Activated T-cell treated with anti-CD3 and anti-CD28 coated beads, Interleukin-2, amount 50 U/mL, for 48 hours (primary cell): Measurements from ENCODE around the gene PTPA.

Experiments
- DNase-seq, 2 experiments: peaks; one replicate each; pipeline ENCODE4 v3.0.0-alpha.2; 2020

PTPA gene

DNA sequence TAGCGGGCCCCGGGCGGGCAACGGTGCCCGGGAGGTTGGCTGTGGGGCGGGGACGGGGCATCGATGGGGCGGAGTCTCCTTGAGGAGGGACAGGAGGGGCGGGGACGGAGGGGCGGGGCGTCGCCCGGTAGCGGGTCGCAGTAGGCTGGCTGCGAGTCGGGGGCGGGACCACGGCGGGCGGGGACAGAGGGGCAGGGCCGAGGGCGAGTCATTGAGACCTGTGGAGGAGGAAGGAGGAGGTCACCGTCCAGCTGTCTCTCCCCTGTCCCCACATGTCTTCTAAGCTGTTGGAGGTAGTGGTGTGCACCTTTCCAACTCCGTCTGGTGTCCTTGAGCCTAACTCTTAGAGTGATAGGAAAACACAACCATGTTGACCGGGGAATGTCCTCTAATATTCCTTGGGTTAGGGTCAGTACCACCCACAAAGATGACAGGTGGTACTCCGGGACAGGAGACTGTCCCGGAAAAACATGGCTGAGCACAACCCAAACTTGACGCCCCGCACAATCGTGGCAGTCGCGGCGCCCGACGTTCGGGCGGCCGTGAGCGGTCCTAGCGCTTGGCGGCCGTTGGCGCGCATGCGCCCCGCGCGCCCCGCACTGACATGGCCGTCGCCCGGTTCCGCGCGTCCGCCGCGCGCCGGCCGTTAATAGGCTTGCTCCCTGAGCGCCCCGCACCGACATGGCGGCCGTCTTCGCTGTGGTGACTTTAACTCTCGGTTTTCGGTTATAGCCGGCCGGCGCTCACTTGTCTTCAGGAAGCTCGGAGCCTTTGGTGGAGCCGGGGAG is at the start of gene PTPA, which contains the start of gene CRAT:
TSS of gene PTPA (plus strand) at position 676 of the 788 bp plus-strand sequence. CDS start 186 bp downstream, outside the sequence.
TSS of gene CRAT (minus strand) at position 54 of the 788 bp plus-strand sequence. CDS start 284 bp downstream, outside the sequence.
- DNase-seq = peak; percentile 97 to 98

DNA sequence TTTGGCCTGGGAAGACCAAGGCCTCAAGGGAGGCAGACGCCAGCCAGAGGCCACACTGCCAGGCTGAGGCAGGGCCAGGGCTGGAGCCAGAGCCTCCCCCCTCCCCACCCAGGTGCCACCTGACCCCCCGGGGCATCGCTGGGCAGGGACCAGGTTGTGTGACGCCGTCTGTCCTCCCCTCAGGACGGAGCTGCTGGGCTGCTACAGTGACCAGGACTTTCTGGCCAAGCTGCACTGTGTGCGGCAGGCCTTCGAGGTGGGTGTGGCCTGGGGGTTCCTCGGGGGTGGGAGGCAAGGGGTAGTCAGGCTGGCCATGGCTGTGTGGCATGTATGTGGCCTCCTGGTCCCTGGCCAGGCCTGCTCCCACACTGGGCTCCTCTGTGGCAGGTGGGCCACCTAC is 48.2 kb upstream of the PTPA start:
- no peak for DNase-seq

- no peak for DNase-seq
These were observed 46.7 kb upstream of the PTPA start for GRCh38 chr9:129064499-129064908.

GRCh38 chr9:129068110-129068509 is 43.1 kb upstream of the PTPA start:
- DNase-seq = no peak

DNA sequence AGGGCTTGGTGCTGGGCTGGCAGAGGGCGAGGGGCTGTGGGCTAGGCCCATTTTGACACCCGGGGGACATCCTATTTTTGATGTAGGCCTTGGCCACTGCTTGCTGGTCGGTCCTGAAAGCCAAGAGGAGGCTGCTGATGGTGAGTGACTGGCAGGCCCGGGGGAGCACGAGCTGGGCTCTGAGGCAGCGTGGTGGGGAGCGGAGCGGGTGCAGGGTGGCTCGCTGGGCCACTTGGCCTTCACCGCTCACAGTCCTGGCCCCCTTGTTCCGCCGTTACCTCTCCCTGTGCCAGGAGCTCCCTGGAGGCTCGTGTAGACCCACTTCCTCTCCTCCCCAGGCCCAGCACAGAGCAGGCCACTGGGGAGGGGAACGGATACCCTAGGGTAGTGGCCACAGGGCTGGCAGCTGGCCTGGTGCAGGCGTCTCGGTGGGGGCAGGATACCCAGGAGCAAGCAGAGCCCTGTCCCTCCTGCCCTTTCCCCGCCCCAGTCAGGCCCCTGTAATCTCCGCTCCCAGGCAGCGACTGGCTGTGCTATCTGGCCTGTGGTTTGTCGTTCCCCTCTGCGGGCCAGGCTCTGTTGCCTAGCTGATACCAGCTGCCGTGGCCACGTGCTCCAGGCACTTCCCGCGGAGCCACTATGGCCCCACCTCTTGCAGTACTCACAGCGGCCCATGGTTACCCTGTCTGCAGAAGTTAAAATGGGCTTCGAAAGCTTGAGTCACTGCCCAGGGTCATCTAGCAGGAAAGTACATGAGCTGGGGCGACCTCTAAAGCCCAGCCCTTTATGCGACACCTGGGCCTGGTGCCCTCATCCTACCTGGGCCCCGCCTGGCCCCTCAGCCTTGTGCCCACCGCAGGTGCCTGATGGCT is 42.0 kb upstream of the PTPA start:
- DNase-seq = peak; percentile 58 to 71

DNA sequence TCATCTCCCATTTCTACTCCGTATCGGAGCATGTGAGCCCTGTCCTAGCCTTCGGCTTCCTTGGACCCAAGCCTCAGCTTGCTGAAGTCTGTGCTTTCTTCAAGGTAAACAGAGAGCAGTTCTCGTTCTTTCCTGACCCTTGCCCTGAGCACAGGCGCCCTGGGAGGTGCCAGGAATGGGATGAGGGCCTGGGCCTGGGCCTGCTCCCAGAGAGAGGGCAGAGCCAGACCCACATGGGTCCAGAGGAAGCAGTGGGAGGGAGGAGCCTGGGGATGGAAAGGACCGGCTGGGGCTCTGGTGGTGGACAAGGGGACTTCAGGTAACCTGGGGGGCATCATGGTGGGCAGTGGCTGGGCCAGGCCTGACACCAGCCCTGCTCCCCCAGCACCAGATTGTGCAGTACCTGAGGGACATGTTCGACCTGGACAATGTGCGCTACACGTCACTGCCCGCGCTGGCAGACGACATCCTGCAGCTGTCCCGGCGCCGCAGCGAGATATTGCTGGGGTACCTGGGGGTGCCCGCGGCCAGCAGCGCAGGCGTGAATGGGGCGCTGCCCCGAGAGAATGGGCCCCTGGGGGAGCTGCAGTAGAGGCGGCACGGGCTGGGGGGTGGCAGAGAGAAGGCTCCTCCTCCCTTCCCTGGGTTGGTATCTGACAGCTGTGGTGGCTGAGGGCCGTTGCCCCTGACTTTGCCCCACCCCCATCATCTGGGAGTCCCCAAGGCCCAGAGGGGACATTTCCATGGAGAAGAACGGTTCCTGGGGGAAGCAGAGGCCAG is 41.2 kb upstream of the PTPA start:
- no peak for DNase-seq

- DNase-seq = no peak
These were observed 40.3 kb upstream of the PTPA start for GRCh38 chr9:129070696-129071525.

DNA sequence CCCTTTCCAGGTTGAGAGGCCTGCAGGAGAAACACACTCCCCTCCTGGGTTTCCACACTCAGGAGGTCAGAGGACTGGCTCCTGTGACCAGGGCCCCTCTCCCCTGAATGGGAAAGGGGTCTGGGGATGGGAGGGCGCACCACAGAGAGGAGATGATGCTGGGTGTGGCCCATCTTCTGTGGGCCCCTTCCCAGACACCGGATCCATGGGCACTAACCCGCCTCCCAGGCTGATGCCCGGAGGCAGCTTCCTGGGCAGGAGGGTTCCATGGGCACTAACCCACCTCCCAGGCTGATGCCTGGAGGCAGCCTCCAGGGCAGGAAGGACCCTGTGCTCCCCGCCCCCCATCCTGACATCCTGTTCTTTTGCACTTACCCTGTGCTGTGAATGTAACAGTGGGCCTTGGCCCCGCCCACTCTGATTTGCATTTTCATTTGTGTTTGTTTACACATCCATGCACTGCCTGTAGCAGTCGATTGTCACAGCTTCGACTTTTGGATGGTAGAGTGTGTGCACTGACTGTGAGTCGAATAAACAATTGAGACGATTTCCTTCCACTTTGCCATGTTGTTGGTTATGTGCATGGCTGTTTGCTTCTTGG is 39.6 kb upstream of the PTPA start:
- peak in 1 of 2 experiments; percentile 30 for DNase-seq

DNA sequence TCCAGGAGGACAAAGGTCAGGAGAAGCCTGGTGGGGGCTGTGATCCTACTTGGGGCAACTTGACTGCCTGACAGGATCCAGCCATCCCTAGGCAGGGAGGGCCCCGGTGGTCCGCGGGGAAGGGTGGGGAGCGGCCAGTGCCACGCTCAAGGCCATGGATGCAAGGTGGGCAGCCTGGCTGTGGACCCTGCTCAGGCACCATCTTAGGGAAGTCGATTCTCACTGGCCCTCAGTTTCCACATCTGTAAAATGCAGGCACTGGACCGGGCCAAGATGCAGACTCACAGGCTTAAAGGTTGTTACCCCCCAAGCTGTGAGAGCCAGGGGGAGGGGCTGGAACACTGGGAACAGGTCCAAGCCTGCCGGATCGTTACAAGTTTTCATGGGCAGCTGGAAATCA is 39.0 kb upstream of the PTPA start:
- DNase-seq = no peak

DNA sequence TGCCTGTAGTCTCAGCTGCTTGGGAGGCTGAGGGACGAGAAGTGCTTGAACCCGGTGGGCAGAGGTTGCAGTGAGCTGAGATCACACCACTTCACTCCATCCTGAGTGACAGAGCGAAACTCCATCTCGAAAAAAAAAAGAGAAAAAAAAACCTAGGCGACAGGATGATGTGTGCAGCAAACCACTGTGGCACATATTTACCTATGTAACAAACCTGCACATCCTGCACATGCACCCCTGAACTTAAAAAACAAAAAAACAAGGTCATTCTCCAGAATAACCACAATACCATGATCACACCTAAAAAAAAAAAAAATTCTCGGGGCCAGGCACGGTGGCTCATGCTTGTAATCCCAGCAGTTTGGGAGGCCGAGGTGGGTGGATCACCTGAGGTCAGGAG is 37.8 kb upstream of the PTPA start:
- no peak for DNase-seq

DNA sequence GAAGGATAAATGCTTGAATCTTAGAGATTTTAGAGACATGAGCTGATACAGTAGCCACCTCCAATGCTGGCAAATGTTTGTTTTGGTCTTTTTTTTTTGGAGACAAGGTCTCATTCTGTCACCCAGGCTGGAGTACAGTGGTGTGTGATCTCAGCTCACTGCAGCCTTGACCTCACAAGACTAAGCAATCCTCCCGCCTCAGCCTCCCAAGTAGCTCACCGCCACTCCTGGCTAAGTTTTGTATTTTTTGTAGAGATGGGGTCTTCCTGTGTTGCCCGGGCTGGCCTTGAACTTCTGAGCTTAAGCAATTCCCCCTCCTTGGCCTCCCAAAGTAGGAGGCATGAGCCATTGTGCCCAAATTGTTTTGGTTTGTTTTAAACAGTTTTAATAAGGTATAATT is 37.1 kb upstream of the PTPA start:
- no peak for DNase-seq

DNA sequence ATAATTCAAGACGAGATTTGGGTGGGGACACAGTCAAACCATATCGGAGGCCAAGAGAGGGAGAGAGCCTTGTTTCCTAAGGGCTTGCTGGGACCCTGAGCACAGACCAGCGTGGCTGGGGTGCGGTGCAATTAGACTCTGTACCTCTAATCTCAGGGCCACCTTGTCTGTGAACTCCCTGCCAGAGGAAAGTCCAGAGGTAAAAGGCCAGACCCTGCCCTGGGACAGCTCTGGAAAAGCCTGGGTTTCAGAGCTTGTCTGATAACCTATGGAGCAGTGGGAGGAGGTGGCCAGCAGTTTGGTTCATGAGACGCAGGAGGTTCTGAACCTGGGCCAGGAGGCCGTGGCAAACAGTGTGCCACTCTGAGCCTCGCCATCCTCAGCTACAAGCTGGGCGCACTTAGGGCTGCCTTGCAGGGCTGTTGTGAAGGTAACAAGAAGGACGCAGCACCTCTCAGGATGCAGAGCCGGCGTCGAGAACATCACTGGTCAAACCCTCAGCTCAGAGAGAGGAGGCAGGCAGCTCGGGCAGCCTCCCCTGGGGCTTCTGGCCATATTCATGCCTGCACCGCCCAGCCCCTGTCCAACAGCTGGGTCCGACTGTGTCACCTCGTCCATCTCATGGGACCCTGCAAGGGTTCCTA is 35.1 kb upstream of the PTPA start:
- no peak for DNase-seq

GRCh38 chr9:129076640-129077037 is 34.6 kb upstream of the PTPA start:
- DNase-seq = no peak

DNA sequence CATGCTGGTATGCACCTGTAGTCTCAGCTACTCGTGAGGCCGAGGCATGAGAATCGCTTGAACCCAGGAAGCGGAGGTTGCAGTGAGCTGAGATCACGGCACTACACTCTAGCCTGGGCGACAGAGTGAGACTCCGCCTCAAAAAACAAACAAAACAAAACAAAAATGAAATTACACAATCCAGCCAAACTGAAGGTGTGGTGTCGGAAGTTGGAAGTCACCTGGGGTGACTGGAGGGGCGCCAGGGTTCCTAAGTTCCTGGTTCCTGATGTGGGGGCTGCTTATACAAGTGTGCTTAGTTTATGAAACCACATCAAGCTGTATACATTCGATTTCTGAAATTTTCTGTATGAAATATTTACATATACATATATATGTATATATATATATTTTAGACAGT is 34.0 kb upstream of the PTPA start:
- DNase-seq = no peak

GRCh38 chr9:129078691-129079503 is 32.3 kb upstream of the PTPA start:
- DNase-seq = no peak

DNA sequence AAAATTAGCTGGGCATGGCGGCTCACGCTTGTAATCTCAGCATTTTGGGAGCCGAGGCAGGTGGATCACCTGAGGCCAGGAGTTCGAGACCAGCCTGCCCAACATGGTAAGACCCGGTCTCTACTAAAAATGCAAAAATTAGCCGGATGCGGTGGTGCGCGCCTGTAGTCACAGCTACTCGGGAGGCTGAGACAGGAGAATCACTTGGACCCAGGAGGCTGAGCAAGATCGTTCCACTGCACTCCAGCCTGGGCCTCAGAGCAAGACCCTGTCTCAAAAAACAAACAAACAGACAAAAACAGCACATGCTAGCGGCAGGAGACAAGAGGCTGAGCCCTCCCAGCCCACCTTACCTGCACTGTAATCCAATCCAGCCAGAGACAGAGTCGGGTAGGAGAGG is 31.4 kb upstream of the PTPA start:
- no peak for DNase-seq

DNA sequence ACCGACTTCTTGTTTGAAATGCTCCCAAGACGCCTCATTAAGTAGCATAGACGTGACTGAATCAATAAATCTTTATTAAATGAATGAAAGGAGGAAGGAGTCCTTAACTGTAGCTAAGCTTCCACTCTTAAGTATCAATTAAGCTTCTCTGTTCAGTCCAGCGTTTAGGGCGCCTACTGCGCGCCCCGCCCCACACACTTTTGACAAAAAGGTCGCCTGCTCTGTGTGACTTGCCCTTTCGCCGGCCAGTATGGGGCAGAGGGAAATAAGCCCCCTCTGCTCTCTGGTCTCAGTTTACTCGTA is 31.0 kb upstream of the PTPA start:
- no peak for DNase-seq

DNA sequence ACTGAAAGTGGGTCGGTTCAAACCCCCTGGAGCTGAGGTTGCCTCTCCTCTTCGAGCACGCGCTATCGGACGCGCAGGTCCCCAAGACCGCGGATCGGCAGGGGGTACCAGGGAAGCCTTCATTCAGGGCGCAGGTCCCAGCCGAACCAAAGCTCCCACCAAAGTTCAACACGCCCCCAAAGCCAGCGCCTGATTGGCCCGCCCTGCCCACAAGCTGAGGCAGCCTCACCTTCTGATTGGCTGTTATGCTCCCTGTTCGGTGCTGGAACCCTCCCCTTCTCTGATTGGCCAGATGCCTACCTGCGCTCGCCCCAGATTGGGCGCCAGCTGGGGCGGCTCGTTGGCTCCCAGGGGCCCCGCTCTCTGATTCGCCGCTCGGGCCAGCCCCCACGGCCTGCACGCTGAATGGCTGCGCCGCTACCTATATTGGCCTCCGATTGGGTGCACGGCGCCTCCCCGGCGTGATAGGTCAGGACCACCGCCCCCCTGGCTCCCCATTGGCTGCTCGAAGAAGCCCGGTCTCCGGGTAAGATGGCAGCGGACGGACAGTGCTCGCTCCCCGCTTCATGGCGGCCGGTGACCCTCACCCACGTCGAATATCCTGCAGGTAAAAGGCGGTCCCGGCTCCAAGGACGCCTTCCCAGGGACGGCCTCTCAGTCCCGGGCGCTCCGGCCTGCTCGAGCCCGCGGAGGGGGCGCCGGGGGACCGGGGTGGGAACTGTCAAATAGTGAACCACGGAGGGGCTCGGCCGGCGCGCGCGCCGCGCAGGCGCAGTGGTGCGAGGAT is 30.4 kb upstream of the PTPA start, which contains the start of gene DOLPP1:
TSS of gene DOLPP1 (plus strand) at position 511 of the 787 bp plus-strand sequence. CDS start at position 532, 21 bp downstream.
- peak; percentile 98 to 99 for DNase-seq

DNA sequence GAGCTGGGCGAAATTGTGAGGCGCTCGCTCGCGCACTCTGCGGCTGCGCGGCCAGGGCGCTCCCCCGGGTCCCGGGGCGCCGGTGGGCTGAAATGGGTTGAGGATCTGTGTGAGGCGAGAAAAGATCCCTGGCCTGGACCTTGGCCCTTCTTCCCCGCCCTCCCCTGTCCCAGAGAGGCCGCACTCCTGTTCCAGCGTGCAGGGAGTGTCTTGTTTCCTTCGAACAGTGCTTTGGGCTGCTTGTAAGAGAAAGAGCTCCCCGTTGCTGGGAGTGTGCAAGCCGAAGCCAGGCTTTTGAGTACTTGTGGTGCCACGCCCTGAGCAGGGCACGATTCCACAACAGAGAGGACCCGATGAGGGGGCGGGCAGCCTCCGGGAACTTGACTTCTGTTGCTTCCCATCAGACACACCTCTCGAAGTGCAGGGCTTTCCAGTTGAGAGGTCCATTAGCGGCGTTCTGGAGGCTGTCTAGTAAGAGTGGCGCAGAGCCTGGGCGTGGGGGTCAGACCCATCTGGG is 29.8 kb upstream of the PTPA start:
- no peak for DNase-seq
